ENCODE data around the gene TMEM150A. TPM values are rescaled to one million over a fixed set of nuclear protein-coding genes. Genes with fewer than 3 reads are reported as not detected.
A peak's percentile ranks its signal among the peaks of the same experiment; 100 is the strongest.

TMEM150A gene
- total RNA-seq, 4 donors from 2014 or later, result 8.9 to 25.2 (median 21.9) TPM

DNA sequence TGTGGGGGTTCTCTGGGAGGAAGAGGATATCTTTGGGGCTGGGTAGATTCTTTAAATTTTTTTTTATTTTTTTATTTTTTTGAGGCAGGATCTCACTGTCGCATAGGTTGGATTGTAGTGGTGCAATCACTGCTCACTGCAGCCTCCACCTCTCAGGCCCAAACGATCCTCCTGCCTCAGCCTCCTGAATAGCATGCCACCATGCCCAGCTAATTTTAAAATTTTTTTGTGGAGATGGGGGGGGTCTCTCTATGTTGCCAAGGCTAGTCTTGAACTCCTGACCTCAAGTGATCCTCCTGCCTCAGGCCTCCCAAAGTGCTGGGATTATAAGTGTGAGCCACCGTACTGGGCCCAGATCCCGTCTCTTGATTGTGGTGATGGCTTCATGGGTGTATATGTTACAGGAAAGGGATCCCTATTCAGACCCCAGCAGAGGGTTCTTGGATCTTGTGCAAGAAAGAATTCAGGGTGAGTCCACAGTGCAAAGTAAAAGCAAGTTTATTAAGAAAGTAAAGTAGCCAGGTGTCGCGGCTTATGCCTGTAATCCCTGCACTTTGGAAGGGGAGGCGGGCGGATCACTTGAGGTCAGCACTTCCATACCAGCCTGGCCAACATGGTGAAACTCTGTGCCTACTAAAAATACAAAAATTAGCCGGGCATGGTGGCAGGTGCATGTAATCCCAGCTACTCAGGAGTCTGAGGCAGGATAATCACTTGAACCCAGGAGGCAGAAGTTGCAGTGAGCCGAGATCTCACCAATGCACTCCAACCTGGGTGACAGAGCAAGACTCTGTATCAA, 11.4 kb upstream of the TMEM150A start:
- Histone ChIP-seq H3K9me3 (no peaks in the 10 kb centered on the region), H3K36me3 (peaks cover 4 to 6% of the 10 kb centered on the region in 2 donors), H3K4me1 (peaks cover 26% of the 10 kb centered on the region in 2 donors), H3K27me3 (no peaks in the 10 kb centered on the region), H3K4me3 (replicated peaks in 1 of 3) (no peak overlapping the region), H3K27ac (no peak overlapping the region)
- TF ChIP-seq POLR2A (IDR thresholded peaks at IDR 0.05), result no peak
- TF ChIP-seq, protein P1, sequence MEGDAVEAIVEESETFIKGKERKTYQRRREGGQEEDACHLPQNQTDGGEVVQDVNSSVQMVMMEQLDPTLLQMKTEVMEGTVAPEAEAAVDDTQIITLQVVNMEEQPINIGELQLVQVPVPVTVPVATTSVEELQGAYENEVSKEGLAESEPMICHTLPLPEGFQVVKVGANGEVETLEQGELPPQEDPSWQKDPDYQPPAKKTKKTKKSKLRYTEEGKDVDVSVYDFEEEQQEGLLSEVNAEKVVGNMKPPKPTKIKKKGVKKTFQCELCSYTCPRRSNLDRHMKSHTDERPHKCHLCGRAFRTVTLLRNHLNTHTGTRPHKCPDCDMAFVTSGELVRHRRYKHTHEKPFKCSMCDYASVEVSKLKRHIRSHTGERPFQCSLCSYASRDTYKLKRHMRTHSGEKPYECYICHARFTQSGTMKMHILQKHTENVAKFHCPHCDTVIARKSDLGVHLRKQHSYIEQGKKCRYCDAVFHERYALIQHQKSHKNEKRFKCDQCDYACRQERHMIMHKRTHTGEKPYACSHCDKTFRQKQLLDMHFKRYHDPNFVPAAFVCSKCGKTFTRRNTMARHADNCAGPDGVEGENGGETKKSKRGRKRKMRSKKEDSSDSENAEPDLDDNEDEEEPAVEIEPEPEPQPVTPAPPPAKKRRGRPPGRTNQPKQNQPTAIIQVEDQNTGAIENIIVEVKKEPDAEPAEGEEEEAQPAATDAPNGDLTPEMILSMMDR (IDR thresholded peaks at IDR 0.05), result no peak
- intact Hi-C loops (cut with DNase I), result no loop called here
- no peak for DNase-seq
- WGBS, 2 donors, result 86 to 88% methylated on average over 10 of the region's 10 CpGs

DNA sequence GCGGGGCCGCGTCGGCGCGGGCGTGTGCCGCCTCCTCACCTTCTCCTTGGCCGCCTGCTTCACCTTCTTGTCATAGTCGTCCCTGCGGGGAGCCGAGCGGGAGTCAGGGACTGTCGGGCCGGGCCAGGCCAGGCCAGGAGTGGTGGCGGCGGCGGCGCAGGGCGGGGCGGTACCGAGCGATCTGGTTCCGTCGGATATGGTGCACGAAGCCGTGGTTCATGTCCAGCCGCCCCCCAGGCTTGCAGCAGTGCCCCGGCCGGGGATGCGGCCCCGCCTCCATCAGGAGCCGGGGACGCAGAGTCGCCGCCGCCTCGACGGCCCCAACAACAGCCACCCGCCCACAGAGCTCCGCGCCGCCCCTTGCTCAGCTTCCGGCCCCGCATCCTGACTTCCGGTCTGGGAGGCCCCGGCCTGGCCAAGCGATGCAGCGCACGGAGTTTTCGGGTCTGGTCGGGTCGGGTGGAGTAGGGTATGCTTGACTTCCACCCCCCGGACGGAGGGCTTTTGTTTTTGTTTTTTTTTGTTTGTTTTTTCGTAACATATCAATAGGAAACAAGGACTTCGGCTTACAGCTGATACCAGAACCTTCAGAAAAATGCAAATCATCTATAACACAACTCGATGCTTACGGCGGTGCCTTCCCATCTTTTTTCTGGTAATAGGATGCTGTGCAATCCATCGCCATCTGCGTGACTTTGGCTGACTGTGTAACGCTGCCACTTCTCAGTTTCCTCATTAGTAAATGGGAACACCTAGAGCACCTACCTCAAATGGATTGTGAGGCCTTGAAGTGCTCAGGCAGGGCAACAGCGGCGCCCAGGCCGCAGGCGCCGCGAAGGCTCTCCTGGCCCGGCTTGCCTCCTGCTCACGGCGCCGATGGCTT, 9.4 kb upstream of the TMEM150A start, which contains the start of gene C2orf68:
C2orf68 (minus strand) TSS at position 362 of the 883 bp plus-strand sequence; CDS start at position 280, 82 bp downstream.
- intact Hi-C loops (cut with DNase I), result no loop called here
- peaks cover 16 to 18% of the 10 kb centered on the region in 2 donors for H3K4me1 ChIP-seq
- 17 to 23% methylated on average over 31 to 43 of the region's 73 CpGs for WGBS, 2 donors

DNA sequence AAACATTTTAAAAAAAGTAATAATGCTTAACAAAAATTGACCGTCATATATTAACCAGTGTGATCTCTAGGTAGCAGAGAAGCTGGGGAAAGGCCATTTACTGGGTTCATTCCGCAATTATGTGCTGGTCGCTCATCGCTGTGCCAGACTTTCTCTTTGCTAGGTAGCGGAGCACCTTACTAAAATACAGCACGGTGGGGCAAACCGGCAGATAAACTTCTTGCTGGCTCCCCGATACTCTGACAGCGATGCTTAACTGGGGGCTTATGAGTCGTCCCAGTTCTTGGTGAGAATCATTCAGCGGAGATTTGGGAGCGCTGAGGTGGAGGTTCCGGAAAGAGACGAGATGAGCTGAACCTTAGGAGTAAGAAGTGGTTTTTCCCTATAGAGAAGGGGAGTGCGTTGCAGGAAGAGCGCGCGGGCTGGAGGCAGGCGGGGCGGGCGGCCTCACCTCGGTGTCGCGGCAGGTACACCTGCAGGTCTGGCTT, 8.8 kb upstream of the TMEM150A start:
- intact Hi-C loops (cut with DNase I), result no loop called here
- H3K4me3 ChIP-seq (replicated peaks in 1 of 3), result peak overlapping the region; percentile 47 to 77 (median 68)
- DNase-seq, result no peak
- 5 to 10% methylated on average over 18 to 22 of the region's 24 CpGs for WGBS, 2 donors
- TF ChIP-seq, protein P1 (IDR thresholded peaks at IDR 0.05), result no peak
- TF ChIP-seq POLR2A (IDR thresholded peaks at IDR 0.05), result no peak
- H3K36me3 ChIP-seq, result peaks cover 7 to 13% of the 10 kb centered on the region in 2 donors
- H3K4me1 ChIP-seq, result peaks cover 14 to 17% of the 10 kb centered on the region in 2 donors
- H3K27me3 ChIP-seq, result no peaks in the 10 kb centered on the region
- H3K27ac ChIP-seq, result peak overlapping the region; percentile 53 to 61 (median 60)
- H3K9me3 ChIP-seq, result no peaks in the 10 kb centered on the region

More for the DNA sequence above, 9.4 kb upstream of the TMEM150A start, which contains the start of gene C2orf68:
- Histone ChIP-seq H3K36me3 (peaks cover 7 to 13% of the 10 kb centered on the region in 2 donors), H3K27ac (peak within 1 kb of the TSS; percentile 53 to 61 (median 60)), H3K4me3 (replicated peaks in 1 of 3) (peak within 1 kb of the TSS; percentile 47 to 77 (median 68)), H3K27me3 (no peaks in the 10 kb centered on the region), H3K9me3 (no peaks in the 10 kb centered on the region)
- DNase-seq, result peak; percentile 90 to 93
- TF ChIP-seq, protein P1 (IDR thresholded peaks at IDR 0.05), result no peak
- TF ChIP-seq POLR2A (IDR thresholded peaks at IDR 0.05), result peak in 1 of 2 donors; percentile 76

- peaks cover 7 to 13% of the 10 kb centered on the region in 2 donors for H3K36me3 ChIP-seq
- 87 to 88% methylated on average over 9 of the region's 9 CpGs for WGBS, 2 donors
- no peaks in the 10 kb centered on the region for H3K27me3 ChIP-seq
- peaks cover 32 to 40% of the 10 kb centered on the region in 2 donors for H3K4me1 ChIP-seq
- DNase-seq, result no peak
- TF ChIP-seq POLR2A (IDR thresholded peaks at IDR 0.05), result no peak
- TF ChIP-seq, protein P1 (IDR thresholded peaks at IDR 0.05), result no peak
- no peaks in the 10 kb centered on the region for H3K9me3 ChIP-seq
- no peak overlapping the region for H3K27ac ChIP-seq
- no peak overlapping the region for H3K4me3 ChIP-seq (replicated peaks in 1 of 3)
- intact Hi-C loops (cut with DNase I), result no loop called here
These were observed 5.0 kb upstream of the TMEM150A start for GRCh38 chr2:85607268-85608215.
